ENCODE data around the gene PPFIA2.

The PPFIA2 gene

GRCh38 chr12:81231574-81232368, 527.4 kb downstream of the PPFIA2 start:
- no peak overlapping the region for H3K4me3 ChIP-seq (IDR thresholded peaks at IDR 0.05; ENCODE audit: insufficient read depth, low read depth, low read length)
- H3K27me3 ChIP-seq (ENCODE audit: insufficient read depth, low read depth), result no peaks in the 10 kb centered on the region
- no peak for TF ChIP-seq CTCF (conservative IDR thresholded peaks at IDR 0.05; ENCODE audit: low read depth, low read length)
- H3K27ac ChIP-seq, result no peak overlapping the region
- no peak overlapping the region for H3K9ac ChIP-seq
- H3K4me2 ChIP-seq, result no peak overlapping the region
- H2AFZ ChIP-seq (ENCODE audit: low read depth), result no peak overlapping the region
- no peaks in the 10 kb centered on the region for H3K79me2 ChIP-seq (ENCODE audit: insufficient read depth, low read depth)
- H3K4me1 ChIP-seq (ENCODE audit: low read depth, poor library complexity, severe bottlenecking), result no peaks in the 10 kb centered on the region
- no peaks in the 10 kb centered on the region for H4K20me1 ChIP-seq (ENCODE audit: insufficient read depth)
- H3K36me3 ChIP-seq (ENCODE audit: insufficient read depth), result no peaks in the 10 kb centered on the region

- Histone ChIP-seq H3K4me2 (no peak overlapping the region), H3K36me3 (ENCODE audit: insufficient read depth) (no peaks in the 10 kb centered on the region), H2AFZ (ENCODE audit: low read depth) (no peak overlapping the region), H3K9ac (no peak overlapping the region), H3K27ac (no peak overlapping the region), H3K79me2 (ENCODE audit: insufficient read depth, low read depth) (no peaks in the 10 kb centered on the region), H4K20me1 (ENCODE audit: insufficient read depth) (no peaks in the 10 kb centered on the region), H3K27me3 (ENCODE audit: insufficient read depth, low read depth) (no peaks in the 10 kb centered on the region), H3K4me3 (IDR thresholded peaks at IDR 0.05; ENCODE audit: insufficient read depth, low read depth, low read length) (no peak overlapping the region), H3K4me1 (ENCODE audit: low read depth, poor library complexity, severe bottlenecking) (no peaks in the 10 kb centered on the region)
- TF ChIP-seq CTCF (conservative IDR thresholded peaks at IDR 0.05; ENCODE audit: low read depth, low read length), result no peak
Observed at GRCh38 chr12:81229759-81230158, 529.4 kb downstream of the PPFIA2 start.

- Histone ChIP-seq H3K9ac (no peak overlapping the region), H3K36me3 (ENCODE audit: insufficient read depth) (no peaks in the 10 kb centered on the region), H2AFZ (ENCODE audit: low read depth) (no peak overlapping the region), H3K4me3 (IDR thresholded peaks at IDR 0.05; ENCODE audit: insufficient read depth, low read depth, low read length) (no peak overlapping the region), H3K27ac (no peak overlapping the region), H3K79me2 (ENCODE audit: insufficient read depth, low read depth) (no peaks in the 10 kb centered on the region), H3K4me1 (ENCODE audit: low read depth, poor library complexity, severe bottlenecking) (no peaks in the 10 kb centered on the region), H4K20me1 (ENCODE audit: insufficient read depth) (no peaks in the 10 kb centered on the region), H3K27me3 (ENCODE audit: insufficient read depth, low read depth) (no peaks in the 10 kb centered on the region), H3K4me2 (no peak overlapping the region)
- no peak for TF ChIP-seq CTCF (conservative IDR thresholded peaks at IDR 0.05; ENCODE audit: low read depth, low read length)
Observed at GRCh38 chr12:81224626-81225025, 534.5 kb downstream of the PPFIA2 start.

- no peaks in the 10 kb centered on the region for H3K27me3 ChIP-seq (ENCODE audit: insufficient read depth, low read depth)
- no peak overlapping the region for H3K4me3 ChIP-seq (IDR thresholded peaks at IDR 0.05; ENCODE audit: insufficient read depth, low read depth, low read length)
- no peaks in the 10 kb centered on the region for H3K36me3 ChIP-seq (ENCODE audit: insufficient read depth)
- no peaks in the 10 kb centered on the region for H4K20me1 ChIP-seq (ENCODE audit: insufficient read depth)
- no peak overlapping the region for H3K4me2 ChIP-seq
- H3K27ac ChIP-seq, result no peak overlapping the region
- H2AFZ ChIP-seq (ENCODE audit: low read depth), result no peak overlapping the region
- TF ChIP-seq CTCF (conservative IDR thresholded peaks at IDR 0.05; ENCODE audit: low read depth, low read length), result no peak
- no peaks in the 10 kb centered on the region for H3K4me1 ChIP-seq (ENCODE audit: low read depth, poor library complexity, severe bottlenecking)
- no peak overlapping the region for H3K9ac ChIP-seq
- no peaks in the 10 kb centered on the region for H3K79me2 ChIP-seq (ENCODE audit: insufficient read depth, low read depth)
Observed at GRCh38 chr12:81222846-81223592, 536.1 kb downstream of the PPFIA2 start.
